DOHH2 (cell line): ENCODE measurements around the gene DXO.
"Not testable (repeated sequence)": the region's sequence is repeated elsewhere in the genome, so short reads cannot be mapped to it uniquely, and the experiment has no call there.

Experiments
- CTCF ChIP-seq: fragments of 200-600 bp; sonication (generic); IDR thresholded peaks from one replicate; pipeline ENCODE4 v1.5.1; 2014; ENCODE audit warnings: antibody characterized with exemption, mild to moderate bottlenecking, low read depth, low read length; ENCODE audit not compliant: poor library complexity, severe bottlenecking
- EZH2phosphoT487 ChIP-seq: fragments of 200-600 bp; sonication (generic); IDR thresholded peaks from 2 replicates; pipeline ENCODE4 v1.6.1; 2017; ENCODE audit warnings: borderline replicate concordance, mild to moderate bottlenecking, antibody characterized with exemption, low read length, moderate library complexity, mixed read lengths

DNA sequence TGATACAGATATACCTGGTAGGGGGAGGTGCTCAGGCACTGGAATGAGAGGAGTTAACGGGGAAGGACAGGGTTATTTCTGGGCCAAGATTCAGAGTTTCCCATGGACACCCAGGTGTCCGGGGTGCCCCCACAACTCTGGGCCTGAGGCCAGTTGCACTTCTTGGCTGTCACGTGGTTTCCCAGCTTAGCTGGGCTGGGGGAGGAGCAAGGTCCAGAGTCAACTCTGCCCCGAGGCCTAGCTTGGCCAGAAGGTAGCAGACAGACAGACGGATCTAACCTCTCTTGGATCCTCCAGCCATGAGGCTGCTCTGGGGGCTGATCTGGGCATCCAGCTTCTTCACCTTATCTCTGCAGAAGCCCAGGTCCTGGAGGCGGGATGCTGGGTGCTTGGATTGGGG, 42.6 kb upstream of the DXO start, which contains the start of gene C4B:
- not testable (repeated sequence) for TF ChIP-seq CTCF, EZH2phosphoT487
